Activated CD8-positive, alpha-beta memory T cell treated with anti-CD3 and anti-CD28 coated beads, Interleukin-2, amount 50 U/mL, for 1 hour (primary cell): Measurements from ENCODE around the gene AOPEP.

Source experiments
- DNase-seq: peaks from one replicate; pipeline ENCODE4 v3.0.0-alpha.2; 2020; ENCODE audit errors: extremely low read depth

Gene AOPEP

GRCh38 chr9:94794476-94795167 lies 68.1 kb downstream of the AOPEP start:
- DNase-seq: no peak

- no peak for DNase-seq
Measured at GRCh38 chr9:94796687-94797086, 70.2 kb downstream of the AOPEP start.

DNA sequence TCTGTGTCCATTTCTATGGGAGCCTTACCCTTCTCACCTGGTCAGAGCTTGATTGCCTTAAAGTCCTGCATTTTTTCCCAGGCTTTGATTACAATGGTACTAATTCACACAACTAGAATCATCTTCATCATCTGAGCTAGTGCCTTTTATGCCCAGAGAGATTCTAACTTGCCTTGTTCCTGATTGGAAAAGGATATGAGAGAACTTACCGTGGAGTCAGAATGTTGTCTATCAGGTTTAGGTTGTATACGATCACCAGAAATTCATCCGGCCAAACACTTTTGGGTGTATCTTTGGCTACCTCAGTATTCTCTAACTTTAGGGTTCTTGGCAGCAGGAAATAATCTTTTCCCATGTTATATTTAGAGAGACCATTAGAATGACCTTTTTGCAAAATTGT lies 71.7 kb downstream of the AOPEP start:
- DNase-seq: no peak

DNA sequence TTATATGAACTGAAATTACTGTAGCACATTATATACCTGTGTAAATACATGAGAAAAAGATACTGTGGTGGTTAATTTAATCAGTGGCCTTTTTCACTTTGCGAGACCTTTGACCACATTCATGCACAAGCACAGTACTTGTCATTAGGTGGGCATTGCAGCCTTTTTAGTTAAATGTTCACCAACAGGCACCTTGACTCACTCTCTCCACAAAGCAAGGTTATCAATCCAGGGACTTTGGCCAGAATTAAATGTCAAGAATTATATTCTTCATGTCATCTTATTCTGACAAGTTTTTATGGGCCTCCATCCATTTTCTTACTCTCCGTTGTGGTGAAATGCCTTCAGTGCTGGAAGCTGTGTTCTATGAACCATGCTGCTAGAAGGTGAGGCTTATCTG lies 72.2 kb downstream of the AOPEP start:
- DNase-seq: no peak

DNA sequence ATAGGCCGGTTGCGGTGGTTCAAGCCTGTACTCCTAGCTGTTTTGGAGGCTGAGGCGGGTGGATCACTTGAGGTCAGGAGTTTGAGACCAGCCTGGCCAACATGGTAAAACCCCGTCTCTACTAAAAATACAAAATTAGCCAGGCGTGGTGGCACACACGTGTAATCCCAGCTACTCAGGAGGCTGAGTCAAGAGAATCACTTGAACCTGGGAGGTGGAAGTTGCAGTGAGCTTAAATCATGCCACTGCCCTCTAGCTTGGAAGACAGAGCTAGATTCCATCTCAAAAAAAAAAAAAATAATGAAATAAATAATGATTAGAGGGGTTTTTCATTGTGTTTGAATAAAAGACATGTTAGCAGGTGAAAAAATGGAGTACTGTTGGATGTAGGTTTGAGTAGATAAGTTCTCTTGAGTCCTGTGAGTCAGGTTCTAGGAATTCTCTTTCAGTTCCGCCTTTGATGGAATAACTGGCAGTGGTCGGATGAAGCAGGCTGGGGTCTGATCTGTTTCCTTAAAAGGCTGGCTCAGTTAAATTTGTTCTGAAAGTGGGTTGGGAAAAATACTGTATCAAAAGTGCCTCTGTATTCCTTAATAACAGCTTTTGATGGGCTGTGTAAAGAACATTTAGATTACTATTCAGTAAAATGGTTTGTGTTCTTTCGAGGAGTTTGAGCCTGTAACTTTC lies 73.2 kb downstream of the AOPEP start:
- DNase-seq: no peak

GRCh38 chr9:94800424-94801117 lies 74.1 kb downstream of the AOPEP start:
- DNase-seq: no peak

- no peak for DNase-seq
Measured at GRCh38 chr9:94801234-94801633, 74.7 kb downstream of the AOPEP start.

- DNase-seq: no peak
Measured at GRCh38 chr9:94801681-94802080, 75.2 kb downstream of the AOPEP start.

DNA sequence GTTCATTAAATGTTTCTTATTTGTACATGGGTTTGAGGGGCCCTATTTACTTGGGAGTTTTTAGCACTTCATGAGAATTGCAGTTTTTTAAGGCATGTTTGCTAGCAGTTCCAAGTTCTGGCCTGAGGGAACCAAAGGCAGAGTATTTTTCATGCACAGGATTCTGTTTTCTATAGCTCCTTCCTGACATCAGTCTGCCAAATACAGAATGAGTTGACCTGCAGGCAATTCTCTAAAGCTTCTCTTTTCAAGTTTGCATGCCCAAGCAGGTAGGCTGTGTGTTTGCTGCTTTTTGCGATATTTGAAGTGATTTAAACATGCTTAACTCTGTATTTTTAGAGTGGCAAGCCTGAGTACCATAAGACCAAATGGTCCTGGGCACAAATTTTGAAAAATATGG lies 75.8 kb downstream of the AOPEP start:
- no peak for DNase-seq

- DNase-seq: no peak
Measured at GRCh38 chr9:94802793-94803192, 76.3 kb downstream of the AOPEP start.

- no peak for DNase-seq
Measured at GRCh38 chr9:94804316-94804715, 77.8 kb downstream of the AOPEP start.

DNA sequence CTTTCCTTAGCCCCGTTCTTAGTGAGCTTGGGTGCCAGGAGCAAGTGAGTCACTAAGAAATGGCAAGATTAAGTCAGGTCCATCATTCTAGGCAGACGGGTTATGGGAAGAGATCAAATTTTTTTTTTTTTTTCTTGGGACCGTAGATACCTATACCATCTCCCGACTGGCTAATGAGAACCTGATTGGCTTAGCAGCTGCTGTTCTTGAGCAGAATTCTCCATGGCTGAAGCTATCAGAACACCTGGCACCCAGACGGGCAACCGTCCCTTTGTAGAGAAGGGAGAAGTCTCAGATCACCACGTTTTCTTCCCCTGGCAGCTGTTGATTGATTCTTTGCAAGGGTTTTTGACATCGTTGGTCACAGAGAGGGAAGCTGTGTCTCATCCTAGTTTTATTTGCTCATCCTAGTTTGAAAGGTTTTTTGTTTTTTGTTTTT lies 78.6 kb downstream of the AOPEP start:
- no peak for DNase-seq

DNA sequence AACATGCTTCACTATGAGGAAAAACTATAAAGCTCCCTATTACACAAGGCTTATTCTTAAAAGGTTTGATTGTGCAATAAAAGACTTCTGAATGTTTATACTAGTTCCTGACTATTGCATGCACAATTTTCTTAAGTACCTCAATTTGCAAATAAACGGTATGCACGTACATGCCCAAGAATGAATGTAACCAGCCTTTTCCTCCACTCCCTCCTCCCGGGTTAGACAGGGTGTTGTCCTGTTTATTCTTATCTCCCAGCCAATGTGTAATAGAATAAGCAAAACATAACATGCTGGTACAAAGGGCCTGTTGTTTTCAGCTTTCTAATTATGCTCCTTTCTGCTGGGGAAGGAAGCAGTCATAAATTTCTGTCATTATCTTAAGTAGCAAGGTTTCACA lies 79.1 kb downstream of the AOPEP start:
- no peak for DNase-seq

DNA sequence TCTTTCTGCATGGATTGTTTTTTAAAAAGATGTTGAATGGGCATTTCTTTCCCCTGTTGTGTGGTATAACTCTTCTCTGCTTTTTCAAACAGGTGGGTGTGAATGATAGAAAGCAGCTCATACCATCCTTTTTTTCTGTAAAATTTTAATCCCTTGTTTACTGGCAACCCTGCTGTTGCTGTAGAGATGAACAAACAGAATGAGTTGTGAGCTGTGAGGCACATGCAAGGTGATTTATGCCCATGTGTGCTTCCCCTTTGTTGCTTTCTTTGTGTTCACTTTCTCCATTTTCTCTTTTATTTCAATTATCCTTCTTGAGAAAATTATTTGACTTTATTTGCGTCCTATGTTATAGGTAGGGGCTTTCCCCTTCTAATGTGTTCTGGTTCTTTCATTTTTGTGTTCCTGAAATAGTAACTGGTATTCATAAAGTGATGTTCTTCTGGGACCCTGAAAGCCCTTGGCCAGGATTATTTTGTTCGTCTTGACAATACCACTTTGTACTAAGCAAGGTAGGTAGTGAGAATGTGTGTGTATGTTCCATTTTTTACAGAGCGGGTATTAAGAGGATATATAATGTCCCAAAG lies 79.9 kb downstream of the AOPEP start:
- no peak for DNase-seq

DNA sequence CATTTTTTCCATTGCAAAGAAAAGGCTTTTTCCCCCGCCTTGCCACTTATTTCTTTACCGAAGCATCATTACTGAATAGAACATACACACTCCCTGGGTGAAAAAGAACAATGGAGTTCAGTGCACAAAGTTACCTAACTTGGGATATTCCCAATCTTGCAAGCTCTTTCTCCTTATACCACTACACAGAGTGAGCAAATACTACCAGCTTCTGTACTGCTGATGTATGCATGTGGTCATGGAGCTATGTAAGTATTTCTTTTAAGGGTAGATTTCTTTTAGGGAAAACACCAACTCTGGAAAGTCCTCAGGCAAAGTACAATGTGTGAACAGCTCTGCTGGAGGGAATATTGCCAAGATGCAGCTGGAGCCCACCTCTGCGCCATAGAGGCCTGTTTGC lies 81.1 kb downstream of the AOPEP start:
- DNase-seq: no peak

DNA sequence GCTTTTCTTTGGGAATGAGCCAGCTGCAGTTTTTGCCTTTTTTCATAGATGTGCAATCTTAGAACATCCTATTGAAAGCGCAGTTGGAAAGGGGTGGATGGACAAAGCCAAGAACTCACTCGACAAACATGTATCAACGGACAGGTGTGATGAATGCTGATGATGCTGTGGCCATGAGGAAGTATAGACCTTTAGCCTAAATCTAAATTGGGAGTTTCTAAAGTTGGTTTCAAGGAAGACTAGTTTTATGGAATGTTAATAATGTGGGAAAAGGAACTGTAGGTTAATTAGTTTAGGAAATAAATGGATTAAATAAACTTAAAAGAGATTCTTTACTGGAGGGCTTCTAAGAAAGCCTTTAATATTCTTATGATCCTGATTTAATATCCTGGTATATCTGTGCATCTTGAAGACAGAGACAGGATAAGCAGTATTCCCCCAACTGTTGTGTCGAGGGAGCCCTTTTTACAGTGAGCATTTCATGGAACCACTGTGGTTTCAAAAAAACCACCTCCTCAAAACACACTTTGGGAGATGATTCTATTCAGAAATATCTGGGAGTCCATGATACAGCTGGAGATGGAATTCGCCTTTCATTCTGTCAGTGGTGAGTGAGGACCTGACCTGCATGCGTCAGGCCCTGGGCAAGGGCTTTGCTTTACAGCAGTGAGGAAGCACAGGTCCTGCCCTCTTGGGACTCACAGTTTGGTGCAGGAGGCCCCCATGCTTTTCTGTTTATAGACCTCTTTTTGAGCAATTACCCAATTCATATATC lies 82.6 kb downstream of the AOPEP start:
- DNase-seq: no peak

GRCh38 chr9:94809778-94810177 lies 83.3 kb downstream of the AOPEP start:
- DNase-seq: no peak

DNA sequence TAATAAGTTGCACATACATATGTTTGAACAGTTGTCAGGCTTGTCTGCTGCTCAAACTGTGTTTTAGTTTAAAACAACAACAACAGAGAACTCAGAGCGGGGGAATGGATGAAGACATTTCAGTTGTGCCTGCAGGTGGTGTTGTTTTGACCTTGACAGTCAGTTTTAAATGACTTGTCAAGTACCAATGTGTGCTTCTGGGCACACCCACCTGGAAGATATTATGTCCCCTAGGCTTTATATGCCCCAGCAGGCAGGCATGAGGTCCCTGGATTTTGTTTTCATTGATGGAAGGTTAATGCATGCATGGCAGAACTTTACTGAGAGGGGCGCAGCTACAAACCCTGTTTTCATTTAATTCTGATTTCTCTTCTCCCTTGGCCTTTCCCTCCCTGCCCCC lies 84.6 kb downstream of the AOPEP start:
- no peak for DNase-seq

GRCh38 chr9:94812343-94812742 lies 85.8 kb downstream of the AOPEP start:
- DNase-seq: no peak

- DNase-seq: no peak
Measured at GRCh38 chr9:94813379-94813778, 86.9 kb downstream of the AOPEP start.

GRCh38 chr9:94817291-94818177 lies 91.0 kb downstream of the AOPEP start:
- no peak for DNase-seq
